Glutamatergic neuron (in vitro differentiated cells): ENCODE results near the gene CTNNBIP1. TPM values are rescaled to one million over a fixed set of nuclear protein-coding genes. Genes with fewer than 3 reads are reported as not detected.

Source experiments
- DNase-seq: peaks from one replicate; pipeline ENCODE4 v3.0.0; 2022
- H3K27ac Mint-ChIP-seq: one replicate; pipeline ENCODE4 v1.8.0; 2020; ENCODE audit warnings: mild to moderate bottlenecking, mixed read lengths, inconsistent platforms; ENCODE audit not compliant: unreplicated experiment
- H3K27me3 Mint-ChIP-seq: one replicate; pipeline ENCODE4 v1.8.0; 2020; ENCODE audit warnings: mild to moderate bottlenecking, moderate library complexity, mixed read lengths, inconsistent platforms; ENCODE audit not compliant: unreplicated experiment
- H3K36me3 Mint-ChIP-seq: one replicate; pipeline ENCODE4 v1.8.0; 2020; ENCODE audit warnings: mild to moderate bottlenecking, mixed read lengths, inconsistent platforms; ENCODE audit not compliant: unreplicated experiment
- H3K4me1 Mint-ChIP-seq: one replicate; pipeline ENCODE4 v1.8.0; 2020; ENCODE audit warnings: mild to moderate bottlenecking, low read depth, mixed read lengths, inconsistent platforms; ENCODE audit not compliant: unreplicated experiment
- H3K4me3 Mint-ChIP-seq: one replicate; pipeline ENCODE4 v1.8.0; 2020; ENCODE audit warnings: mild to moderate bottlenecking, mixed read lengths, inconsistent platforms; ENCODE audit not compliant: unreplicated experiment
- H3K9me3 Mint-ChIP-seq: one replicate; pipeline ENCODE4 v1.8.0; 2020; ENCODE audit warnings: mild to moderate bottlenecking, moderate library complexity, mixed read lengths, inconsistent platforms; ENCODE audit not compliant: unreplicated experiment
- total RNA-seq: library from RNA; stranded (reverse); fragmentation: NEBNext Ultra II Directional; extraction: Animal tissue kit (Norgen Biotek cat#: 25700); gene quantifications from one replicate; pipeline ENCODE4 v1.2.1, GENCODE V29; 2021; ENCODE audit not compliant: unreplicated experiment
- TF ChIP-seq, protein P1 (sequence below): fragments of 200-600 bp; sonication (generic); IDR thresholded peaks from one replicate; pipeline ENCODE4 v1.5.0; 2021; ENCODE audit not compliant: partially characterized antibody, unreplicated experiment

The CTNNBIP1 gene
- total RNA-seq, 1 donor from 2014 or later = 50.7 TPM

DNA sequence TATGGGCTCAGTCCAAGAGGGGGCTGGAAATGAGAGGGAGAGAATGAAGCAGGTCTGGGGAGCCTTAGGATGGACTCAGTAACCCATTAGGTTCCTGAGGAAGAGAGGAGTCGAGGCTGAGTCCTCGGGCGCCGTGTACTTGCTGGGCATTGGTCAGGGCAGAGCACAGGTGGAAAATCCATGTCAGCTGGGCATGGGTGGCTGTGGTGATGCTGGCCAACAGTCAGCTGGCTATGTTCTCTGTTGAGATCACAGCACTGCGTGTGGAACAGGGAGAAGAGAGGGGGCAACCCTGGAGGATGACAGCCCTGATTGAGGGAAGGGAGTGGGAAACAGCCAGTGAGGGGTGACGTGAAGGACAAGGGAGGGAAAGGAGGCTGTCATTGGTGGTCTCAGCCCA is 43.2 kb downstream of the CTNNBIP1 start:
- TF ChIP-seq, protein P1, sequence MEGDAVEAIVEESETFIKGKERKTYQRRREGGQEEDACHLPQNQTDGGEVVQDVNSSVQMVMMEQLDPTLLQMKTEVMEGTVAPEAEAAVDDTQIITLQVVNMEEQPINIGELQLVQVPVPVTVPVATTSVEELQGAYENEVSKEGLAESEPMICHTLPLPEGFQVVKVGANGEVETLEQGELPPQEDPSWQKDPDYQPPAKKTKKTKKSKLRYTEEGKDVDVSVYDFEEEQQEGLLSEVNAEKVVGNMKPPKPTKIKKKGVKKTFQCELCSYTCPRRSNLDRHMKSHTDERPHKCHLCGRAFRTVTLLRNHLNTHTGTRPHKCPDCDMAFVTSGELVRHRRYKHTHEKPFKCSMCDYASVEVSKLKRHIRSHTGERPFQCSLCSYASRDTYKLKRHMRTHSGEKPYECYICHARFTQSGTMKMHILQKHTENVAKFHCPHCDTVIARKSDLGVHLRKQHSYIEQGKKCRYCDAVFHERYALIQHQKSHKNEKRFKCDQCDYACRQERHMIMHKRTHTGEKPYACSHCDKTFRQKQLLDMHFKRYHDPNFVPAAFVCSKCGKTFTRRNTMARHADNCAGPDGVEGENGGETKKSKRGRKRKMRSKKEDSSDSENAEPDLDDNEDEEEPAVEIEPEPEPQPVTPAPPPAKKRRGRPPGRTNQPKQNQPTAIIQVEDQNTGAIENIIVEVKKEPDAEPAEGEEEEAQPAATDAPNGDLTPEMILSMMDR = no peak
- no peak for DNase-seq
- Mint-ChIP-seq H3K27ac (peak overlapping the region; percentile 36), H3K27me3 (no peaks in the 10 kb centered on the region), H3K36me3 (no peaks in the 10 kb centered on the region), H3K9me3 (peaks cover 4% of the 10 kb centered on the region), H3K4me3 (peak overlapping the region; percentile 61), H3K4me1 (peaks cover 23% of the 10 kb centered on the region)

DNA sequence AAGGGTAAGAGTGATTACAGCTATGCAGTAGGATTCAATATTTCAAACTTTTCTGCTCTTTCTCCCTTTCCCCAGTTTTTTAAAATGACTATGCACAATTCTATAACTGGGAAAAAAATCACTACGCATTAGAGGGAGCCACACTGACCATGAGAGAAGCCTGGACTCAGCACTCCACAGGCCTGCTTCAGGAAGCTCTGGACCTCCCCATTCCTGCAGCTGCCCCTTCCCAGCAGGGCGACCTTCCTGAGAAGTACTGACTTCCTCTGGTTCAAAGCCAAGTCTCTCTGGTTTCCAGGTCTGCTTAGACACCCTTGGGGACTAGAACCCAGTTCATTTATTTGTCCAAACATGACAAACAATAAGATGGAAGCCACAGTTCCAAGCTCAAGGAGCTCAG is 44.3 kb downstream of the CTNNBIP1 start:
- Mint-ChIP-seq H3K36me3 (no peaks in the 10 kb centered on the region), H3K4me1 (peaks cover 30% of the 10 kb centered on the region), H3K9me3 (peaks cover 8% of the 10 kb centered on the region), H3K27me3 (peaks cover 6% of the 10 kb centered on the region), H3K27ac (no peak overlapping the region), H3K4me3 (no peak overlapping the region)
- DNase-seq = no peak
- TF ChIP-seq, protein P1 = no peak

DNA sequence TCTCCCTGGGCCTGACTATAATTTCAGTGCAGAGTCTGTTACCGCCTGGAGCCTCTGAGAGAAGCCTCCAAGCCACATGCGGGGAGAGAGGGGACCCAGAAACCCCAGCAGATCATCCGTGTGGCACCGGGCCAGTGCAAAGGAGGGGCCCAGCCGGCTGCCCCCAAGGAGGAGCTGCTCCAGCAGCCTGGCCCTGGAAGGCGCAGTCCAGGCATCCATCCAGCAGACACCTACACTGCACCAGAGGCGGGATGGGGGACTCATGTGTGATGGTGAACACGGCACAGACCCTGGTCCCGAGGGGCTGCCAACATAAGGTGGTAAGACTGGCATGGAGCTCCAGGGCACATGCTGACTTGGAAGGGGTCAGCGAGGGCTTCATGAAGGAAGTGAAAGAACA is 46.7 kb downstream of the CTNNBIP1 start:
- Mint-ChIP-seq H3K4me1 (peaks cover 30% of the 10 kb centered on the region), H3K27me3 (peaks cover 8% of the 10 kb centered on the region), H3K4me3 (peak overlapping the region; percentile 16), H3K9me3 (peaks cover 11% of the 10 kb centered on the region), H3K27ac (peak overlapping the region; percentile 31), H3K36me3 (peaks cover 3% of the 10 kb centered on the region)
- TF ChIP-seq, protein P1 = no peak
- DNase-seq = no peak

DNA sequence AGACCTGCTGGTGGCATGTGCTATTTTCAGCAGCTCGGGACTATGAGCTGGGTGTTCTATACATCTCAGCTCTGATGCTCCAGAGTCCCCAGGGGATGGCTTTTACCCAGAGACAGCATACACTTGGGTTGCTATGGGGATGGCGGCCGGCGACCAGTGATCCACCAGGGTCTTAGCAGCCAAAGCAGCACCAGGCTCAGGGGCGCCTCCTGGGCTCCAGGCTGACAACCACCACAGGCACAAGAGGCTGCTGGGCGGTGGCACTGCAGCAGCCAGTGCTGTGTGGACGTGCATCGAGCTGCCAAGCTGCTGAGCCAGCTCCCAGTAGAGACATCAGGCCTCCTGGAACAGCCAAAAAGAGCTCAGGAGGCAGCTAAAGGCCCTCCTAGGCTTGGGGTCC is 48.7 kb downstream of the CTNNBIP1 start:
- peak; percentile 85 for DNase-seq

DNA sequence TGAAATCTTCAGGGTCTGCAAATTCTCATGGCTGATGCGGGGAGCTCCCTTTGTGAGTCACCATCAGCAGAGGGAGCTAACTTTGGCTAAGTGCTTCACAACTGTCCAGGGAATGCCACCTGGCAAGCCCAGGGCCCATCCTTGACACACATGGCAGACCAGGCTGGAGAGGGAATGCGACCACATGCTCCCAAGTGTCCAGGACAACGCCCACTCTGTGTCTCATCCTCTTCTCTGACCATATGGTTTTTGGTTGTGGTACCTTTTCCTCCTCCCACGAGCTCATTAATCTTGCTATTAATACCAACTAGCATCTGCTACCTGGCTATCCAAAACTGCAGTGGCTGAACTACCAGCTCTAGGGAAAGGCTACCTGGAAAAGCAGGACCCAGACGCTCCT is 49.2 kb downstream of the CTNNBIP1 start:
- Mint-ChIP-seq H3K9me3 (peaks cover 13% of the 10 kb centered on the region), H3K36me3 (peaks cover 10% of the 10 kb centered on the region), H3K4me3 (peak overlapping the region; percentile 71), H3K4me1 (peaks cover 24% of the 10 kb centered on the region), H3K27me3 (peaks cover 9% of the 10 kb centered on the region), H3K27ac (peak overlapping the region; percentile 97)
- TF ChIP-seq, protein P1 = no peak
- peak; percentile 74 for DNase-seq

More for the DNA sequence above, 48.7 kb downstream of the CTNNBIP1 start:
- Mint-ChIP-seq H3K36me3 (peaks cover 10% of the 10 kb centered on the region), H3K9me3 (peaks cover 13% of the 10 kb centered on the region), H3K27me3 (peaks cover 9% of the 10 kb centered on the region), H3K4me1 (peaks cover 25% of the 10 kb centered on the region), H3K4me3 (peak overlapping the region; percentile 71), H3K27ac (peak overlapping the region; percentile 97)
- TF ChIP-seq, protein P1 = no peak
